ENCODE measurements around the gene MED22.

Gene MED22

GRCh38 chr9:133335924-133336811 is 11.8 kb downstream of the MED22 start, which contains the start of gene SURF6 (continued):
- TF ChIP-seq ZNF133 (tag by site-specific recombination; IDR thresholded peaks at IDR 0.05) (no peak), ZNF404 (tag by site-specific recombination; IDR thresholded peaks at IDR 0.05) (no peak), SETDB1 (IDR thresholded peaks at IDR 0.05; ENCODE audit: insufficient read length, low read length) (no peak), BCL11B (tag by site-specific recombination; IDR thresholded peaks at IDR 0.05; ENCODE audit: low read depth) (peak; percentile 58; the same call in 1 of the 2 replicates), ZNF513 (tag by site-specific recombination; IDR thresholded peaks at IDR 0.05) (no peak), ZNF510 (tag by site-specific recombination; IDR thresholded peaks at IDR 0.05; ENCODE audit: insufficient replicate concordance) (no peak), SCRT2 (tag by site-specific recombination; IDR thresholded peaks at IDR 0.05) (peak; percentile 44; the same call in 1 of the 2 replicates), ZNF114 (tag by site-specific recombination; IDR thresholded peaks at IDR 0.05) (no peak), ZNF423 (tag by site-specific recombination; IDR thresholded peaks at IDR 0.05) (peak; percentile 73; the same call in 1 of the 2 replicates), FEZF1 (tag by site-specific recombination; IDR thresholded peaks at IDR 0.05) (peak; percentile 14; the same call in 1 of the 2 replicates), KLF1 (tag by site-specific recombination; IDR thresholded peaks at IDR 0.05) (peak; percentile 87), ZNF354C (tag by site-specific recombination; IDR thresholded peaks at IDR 0.05; ENCODE audit: borderline replicate concordance, low read depth) (no peak), ZNF664 (tag by site-specific recombination; IDR thresholded peaks at IDR 0.05) (no peak), ZSCAN30 (tag by site-specific recombination; IDR thresholded peaks at IDR 0.05) (peak; percentile 91), SCRT1 (tag by site-specific recombination; IDR thresholded peaks at IDR 0.05; ENCODE audit: borderline replicate concordance) (no peak), ZNF324 (tag by site-specific recombination; IDR thresholded peaks at IDR 0.05) (peak; percentile 93), ZNF18 (tag by site-specific recombination; IDR thresholded peaks at IDR 0.05) (peak; percentile 100), IKZF3 (tag by site-specific recombination; IDR thresholded peaks at IDR 0.05) (no peak), ZNF23 (tag by site-specific recombination; IDR thresholded peaks at IDR 0.05; ENCODE audit: borderline replicate concordance) (no peak), ZNF24 (tag by site-specific recombination; IDR thresholded peaks at IDR 0.05) (peak; percentile 93), ZSCAN5A (tag by site-specific recombination; IDR thresholded peaks at IDR 0.05) (peak; percentile 85; the same call in 1 of the 2 replicates), ZNF19 (tag by site-specific recombination; IDR thresholded peaks at IDR 0.05; ENCODE audit: low read depth) (no peak), ZNF558 (tag by site-specific recombination; IDR thresholded peaks at IDR 0.05) (no peak), ZNF768 (tag by site-specific recombination; IDR thresholded peaks at IDR 0.05) (peak; percentile 4; the same call in 1 of the 2 replicates), ZNF548 (tag by site-specific recombination; IDR thresholded peaks at IDR 0.05) (no peak), BCL11A (tag by site-specific recombination; IDR thresholded peaks at IDR 0.05; ENCODE audit: low read depth) (0 out of 2 replicates have a peak, but pooled peaks have one; percentile 59), ZNF561 (tag by site-specific recombination; IDR thresholded peaks at IDR 0.05; ENCODE audit: borderline replicate concordance) (peak; percentile 94), ZFP41 (tag by site-specific recombination; IDR thresholded peaks at IDR 0.05; ENCODE audit: borderline replicate concordance) (no peak), KLF8 (tag by site-specific recombination; IDR thresholded peaks at IDR 0.05) (peak; percentile 90; the same call in 1 of the 2 replicates)
- TF ChIP-seq, protein P1, sequence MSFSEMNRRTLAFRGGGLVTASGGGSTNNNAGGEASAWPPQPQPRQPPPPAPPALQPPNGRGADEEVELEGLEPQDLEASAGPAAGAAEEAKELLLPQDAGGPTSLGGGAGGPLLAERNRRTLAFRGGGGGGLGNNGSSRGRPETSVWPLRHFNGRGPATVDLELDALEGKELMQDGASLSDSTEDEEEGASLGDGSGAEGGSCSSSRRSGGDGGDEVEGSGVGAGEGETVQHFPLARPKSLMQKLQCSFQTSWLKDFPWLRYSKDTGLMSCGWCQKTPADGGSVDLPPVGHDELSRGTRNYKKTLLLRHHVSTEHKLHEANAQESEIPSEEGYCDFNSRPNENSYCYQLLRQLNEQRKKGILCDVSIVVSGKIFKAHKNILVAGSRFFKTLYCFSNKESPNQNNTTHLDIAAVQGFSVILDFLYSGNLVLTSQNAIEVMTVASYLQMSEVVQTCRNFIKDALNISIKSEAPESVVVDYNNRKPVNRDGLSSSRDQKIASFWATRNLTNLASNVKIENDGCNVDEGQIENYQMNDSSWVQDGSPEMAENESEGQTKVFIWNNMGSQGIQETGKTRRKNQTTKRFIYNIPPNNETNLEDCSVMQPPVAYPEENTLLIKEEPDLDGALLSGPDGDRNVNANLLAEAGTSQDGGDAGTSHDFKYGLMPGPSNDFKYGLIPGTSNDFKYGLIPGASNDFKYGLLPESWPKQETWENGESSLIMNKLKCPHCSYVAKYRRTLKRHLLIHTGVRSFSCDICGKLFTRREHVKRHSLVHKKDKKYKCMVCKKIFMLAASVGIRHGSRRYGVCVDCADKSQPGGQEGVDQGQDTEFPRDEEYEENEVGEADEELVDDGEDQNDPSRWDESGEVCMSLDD (tag by site-specific recombination; IDR thresholded peaks at IDR 0.05): peak; percentile 98
- TF ChIP-seq, protein P2, sequence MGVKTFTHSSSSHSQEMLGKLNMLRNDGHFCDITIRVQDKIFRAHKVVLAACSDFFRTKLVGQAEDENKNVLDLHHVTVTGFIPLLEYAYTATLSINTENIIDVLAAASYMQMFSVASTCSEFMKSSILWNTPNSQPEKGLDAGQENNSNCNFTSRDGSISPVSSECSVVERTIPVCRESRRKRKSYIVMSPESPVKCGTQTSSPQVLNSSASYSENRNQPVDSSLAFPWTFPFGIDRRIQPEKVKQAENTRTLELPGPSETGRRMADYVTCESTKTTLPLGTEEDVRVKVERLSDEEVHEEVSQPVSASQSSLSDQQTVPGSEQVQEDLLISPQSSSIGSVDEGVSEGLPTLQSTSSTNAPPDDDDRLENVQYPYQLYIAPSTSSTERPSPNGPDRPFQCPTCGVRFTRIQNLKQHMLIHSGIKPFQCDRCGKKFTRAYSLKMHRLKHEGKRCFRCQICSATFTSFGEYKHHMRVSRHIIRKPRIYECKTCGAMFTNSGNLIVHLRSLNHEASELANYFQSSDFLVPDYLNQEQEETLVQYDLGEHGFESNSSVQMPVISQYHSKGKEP (tag by site-specific recombination; IDR thresholded peaks at IDR 0.05): peak; percentile 77; the same call in 1 of the 2 replicates

Measured in HEK293 (cell line).